AG04450 (cell line): ENCODE measurements around the gene SPCS3. TPM values are rescaled to one million over a fixed set of nuclear protein-coding genes. Genes with fewer than 3 reads are reported as not detected.
"Not testable (repeated sequence)": the region's sequence is repeated elsewhere in the genome, so short reads cannot be mapped to it uniquely, and the experiment has no call there.

Experiments
- CTCF ChIA-PET: fragments of 300-600, 350-600 bp; formaldehyde crosslinking; extraction: SDS; loops from one replicate; lab custom pipeline; 2022; ENCODE audit warnings: antibody characterized with exemption, inconsistent platforms; lab: Charles Lee
- POLR2A ChIA-PET: fragments of 350-600 bp; formaldehyde crosslinking; extraction: SDS; loops from one replicate; lab custom pipeline; 2021; ENCODE audit warnings: antibody characterized with exemption, inconsistent platforms; lab: Yijun Ruan, JAX
- DNase-seq: peaks from one replicate; pipeline ENCODE4 v3.0.0-alpha.2; 2011; ENCODE audit warnings: low read depth, low spot score
- H3K27ac ChIP-seq: one replicate; pipeline ENCODE4 v1.5.1; 2012; ENCODE audit warnings: low read depth, low read length, control low read depth
- H3K27me3 ChIP-seq: one replicate; pipeline ENCODE4 v1.6.0; 2012; ENCODE audit warnings: low read length; ENCODE audit not compliant: control insufficient read depth, insufficient read depth
- H3K4me3 ChIP-seq: 2 replicates; pipeline ENCODE4 v1.5.1; 2011; ENCODE audit warnings: mild to moderate bottlenecking, low read depth, low read length, control low read depth
- H3K9me3 ChIP-seq: 2 replicates; pipeline ENCODE4 v1.5.1; 2012; ENCODE audit warnings: low read length; ENCODE audit not compliant: control insufficient read depth, insufficient read depth
- polyA plus RNA-seq: library from polyadenylated mRNA; depleted of rRNA; stranded (reverse); fragments of >200 nt; gene quantifications from 2 replicates; pipeline ENCODE4 v1.2.3, GENCODE V29; 2011
- TF ChIP-seq, protein P1 (sequence below): IDR thresholded peaks from 2 replicates; pipeline ENCODE4 v1.5.1; 2011; ENCODE audit warnings: low read depth, low read length, control low read depth, inconsistent platforms

Gene SPCS3
- polyA plus RNA-seq, 1 experiment = 84.3 TPM

DNA sequence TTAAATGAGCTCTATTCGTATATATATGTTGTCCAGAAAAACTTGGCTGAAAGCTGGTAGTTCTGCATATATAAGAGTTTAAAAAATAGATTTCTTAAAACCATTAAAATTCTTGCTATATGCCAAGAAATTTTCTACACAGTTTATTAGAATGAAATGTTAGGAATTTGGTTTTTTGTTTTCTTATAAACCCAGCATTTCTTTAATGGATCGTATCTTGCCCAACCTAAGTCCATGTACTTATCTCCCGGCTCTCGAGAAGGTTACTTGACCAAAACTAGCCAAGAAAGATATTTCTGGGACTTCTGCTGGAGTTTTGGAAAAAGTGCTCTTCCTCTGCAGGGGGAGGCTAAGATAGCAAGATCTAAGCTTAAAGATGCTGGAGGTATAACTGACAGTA, 46.0 kb upstream of the SPCS3 start:
- no peak for DNase-seq
- Histone ChIP-seq H3K4me3 (no peak overlapping the region), H3K27me3 (no peaks in the 10 kb centered on the region), H3K27ac (no peak overlapping the region), H3K9me3 (no peaks in the 10 kb centered on the region)
- TF ChIP-seq, protein P1, sequence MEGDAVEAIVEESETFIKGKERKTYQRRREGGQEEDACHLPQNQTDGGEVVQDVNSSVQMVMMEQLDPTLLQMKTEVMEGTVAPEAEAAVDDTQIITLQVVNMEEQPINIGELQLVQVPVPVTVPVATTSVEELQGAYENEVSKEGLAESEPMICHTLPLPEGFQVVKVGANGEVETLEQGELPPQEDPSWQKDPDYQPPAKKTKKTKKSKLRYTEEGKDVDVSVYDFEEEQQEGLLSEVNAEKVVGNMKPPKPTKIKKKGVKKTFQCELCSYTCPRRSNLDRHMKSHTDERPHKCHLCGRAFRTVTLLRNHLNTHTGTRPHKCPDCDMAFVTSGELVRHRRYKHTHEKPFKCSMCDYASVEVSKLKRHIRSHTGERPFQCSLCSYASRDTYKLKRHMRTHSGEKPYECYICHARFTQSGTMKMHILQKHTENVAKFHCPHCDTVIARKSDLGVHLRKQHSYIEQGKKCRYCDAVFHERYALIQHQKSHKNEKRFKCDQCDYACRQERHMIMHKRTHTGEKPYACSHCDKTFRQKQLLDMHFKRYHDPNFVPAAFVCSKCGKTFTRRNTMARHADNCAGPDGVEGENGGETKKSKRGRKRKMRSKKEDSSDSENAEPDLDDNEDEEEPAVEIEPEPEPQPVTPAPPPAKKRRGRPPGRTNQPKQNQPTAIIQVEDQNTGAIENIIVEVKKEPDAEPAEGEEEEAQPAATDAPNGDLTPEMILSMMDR = no peak
- ChIA-PET POLR2A (no interaction called here), CTCF (no interaction called here)

DNA sequence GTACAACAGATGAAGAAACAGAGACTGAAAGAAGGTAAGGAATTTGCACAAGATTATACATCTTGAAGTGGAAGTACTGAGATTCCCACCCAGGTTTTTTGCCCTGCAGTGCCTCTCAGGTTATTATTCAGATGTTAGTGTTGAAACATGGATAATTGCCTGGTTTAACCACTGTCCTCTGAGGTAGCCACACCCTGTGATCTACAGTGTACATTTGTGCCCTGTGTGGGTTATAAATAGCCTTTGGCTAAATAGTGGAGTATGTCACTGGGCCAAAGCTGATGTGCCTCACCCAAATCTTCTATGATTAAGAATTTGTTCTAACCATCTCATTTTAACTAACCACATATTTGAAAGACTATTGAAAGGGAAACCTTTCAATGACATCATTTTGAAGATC, 45.3 kb upstream of the SPCS3 start:
- Histone ChIP-seq H3K9me3 (no peaks in the 10 kb centered on the region), H3K4me3 (no peak overlapping the region), H3K27me3 (no peaks in the 10 kb centered on the region), H3K27ac (no peak overlapping the region)
- ChIA-PET CTCF (no interaction called here), POLR2A (no interaction called here)
- no peak for DNase-seq
- TF ChIP-seq, protein P1 = no peak

DNA sequence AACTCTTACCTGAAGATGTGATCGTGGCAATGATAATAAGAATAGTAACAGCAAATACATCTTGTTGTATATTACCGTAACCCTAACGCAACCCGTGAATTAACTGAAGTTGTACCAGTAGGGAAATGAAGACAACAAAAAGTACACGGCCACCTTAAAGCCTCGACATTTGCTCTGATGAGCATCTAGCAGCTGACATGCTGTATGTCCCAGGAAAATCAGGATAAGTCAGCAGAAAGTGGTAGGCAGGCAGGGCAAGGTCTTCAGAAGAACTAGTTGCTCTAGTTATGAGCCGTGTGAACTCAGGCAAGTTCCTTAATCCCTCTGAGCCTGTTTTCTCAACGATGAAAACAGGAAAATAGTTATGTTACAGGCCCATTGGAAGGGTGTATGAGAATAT, 43.1 kb upstream of the SPCS3 start:
- POLR2A ChIA-PET = no interaction called here
- no peak for DNase-seq
- H3K27ac ChIP-seq = no peak overlapping the region
- H3K9me3 ChIP-seq = no peaks in the 10 kb centered on the region
- TF ChIP-seq, protein P1 = no peak
- CTCF ChIA-PET = interaction anchor here (0.9 to 4.5 kb wide), 17 partner anchors 10 to 242 kb away, joined by 3 to 40 read pairs (median 4); partner anchors contain the start of gene SPATA4
- no peak overlapping the region for H3K4me3 ChIP-seq
- no peaks in the 10 kb centered on the region for H3K27me3 ChIP-seq

DNA sequence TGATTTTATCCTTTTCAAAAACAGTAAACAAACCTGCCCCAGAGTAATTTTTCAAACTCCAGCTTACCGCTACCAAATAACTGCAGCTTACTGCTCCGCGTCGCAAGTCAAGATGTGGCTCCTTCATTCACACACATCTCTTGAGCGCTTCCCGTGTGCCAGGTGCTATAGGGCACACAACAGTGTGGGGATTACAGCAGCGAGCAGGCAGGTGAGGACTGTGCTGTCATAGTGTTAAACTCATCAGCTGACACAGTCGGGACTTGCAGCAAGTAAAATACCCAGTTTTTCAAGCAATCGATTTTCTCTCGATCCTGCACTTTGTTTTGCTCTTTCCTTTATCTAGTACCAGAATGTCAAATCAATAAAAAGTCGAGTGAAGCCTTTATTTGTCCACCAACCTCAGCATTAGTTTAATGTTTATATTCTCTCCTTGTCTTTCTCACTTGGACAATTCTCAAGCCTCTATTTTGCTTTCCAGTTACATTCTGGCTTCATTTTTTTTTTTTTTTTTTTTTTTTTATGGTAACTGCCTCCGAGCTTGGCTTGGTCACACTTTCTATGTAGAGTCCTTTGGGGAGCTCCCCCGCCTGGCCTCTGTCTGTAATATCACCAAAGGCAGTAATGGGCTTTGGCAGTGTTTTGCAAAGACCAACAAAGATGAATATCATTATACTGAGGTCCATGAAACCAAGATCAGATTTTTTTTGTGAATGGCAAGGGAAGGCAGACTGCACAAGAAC, 42.4 kb upstream of the SPCS3 start:
- CTCF ChIA-PET = interaction anchor here (0.6 to 4.5 kb wide), 27 partner anchors 9 to 242 kb away, joined by 3 to 40 read pairs (median 4); partner anchors contain the start of genes SPATA4 and SPCS3
- peak; percentile 43 for DNase-seq
- Histone ChIP-seq H3K27ac (no peak overlapping the region), H3K27me3 (no peaks in the 10 kb centered on the region), H3K9me3 (no peaks in the 10 kb centered on the region), H3K4me3 (no peak overlapping the region)
- POLR2A ChIA-PET = interaction anchor here (0.6 to 1.0 kb wide), 4 partner anchors 9 to 139 kb away, joined by 3 to 9 read pairs (median 5); no protein-coding TSS in a partner anchor
- TF ChIP-seq, protein P1 = peak; percentile 75

DNA sequence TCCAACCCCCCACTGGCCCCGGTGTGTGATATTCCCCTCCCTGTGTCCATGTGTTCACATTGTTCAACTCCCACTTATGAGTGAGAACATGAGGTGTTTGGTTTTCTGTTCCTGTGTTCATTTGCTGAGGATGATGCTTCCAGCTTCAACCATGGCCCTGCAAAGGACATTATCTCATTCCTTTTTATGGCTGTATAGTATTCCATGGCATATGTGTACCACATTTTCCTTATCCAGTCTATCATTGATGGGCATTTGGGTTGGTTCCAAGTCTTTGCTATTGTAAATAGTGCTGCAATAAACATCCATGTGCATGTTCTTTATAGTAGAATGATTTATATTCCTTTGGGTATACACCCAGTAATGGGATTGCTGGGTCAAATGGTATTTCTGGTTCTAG, 40.2 kb upstream of the SPCS3 start:
- H3K4me3 ChIP-seq, H3K27ac ChIP-seq, H3K9me3 ChIP-seq, DNase-seq, POLR2A ChIA-PET, H3K27me3 ChIP-seq: not testable (repeated sequence)
- CTCF ChIA-PET = interaction anchor here (1.4 to 4.5 kb wide), 2 partner anchors 7 to 61 kb away, joined by 6 to 40 read pairs; no protein-coding TSS in a partner anchor
